SH-SY5Y (cell line): ENCODE results near the gene NOX5.

Experiments used
- GATA2 ChIP-seq: IDR thresholded peaks from 2 replicates; pipeline ENCODE4 v1.6.1; 2011; ENCODE audit warnings: mild to moderate bottlenecking, low read depth, low read length
- GATA3 ChIP-seq: IDR thresholded peaks from 2 replicates; pipeline ENCODE4 v1.6.1; 2011; ENCODE audit warnings: low read depth, mild to moderate bottlenecking, low read length, moderate library complexity

- TF ChIP-seq GATA2 = no peak
- TF ChIP-seq GATA3 = no peak
Observed at GRCh38 chr15:69085325-69086081, 71.0 kb downstream of the NOX5 start.
